Kidney (tissue), 22 donors: Measurements from ENCODE around the gene CEP68. TPM values are rescaled to one million over a fixed set of nuclear protein-coding genes. Genes with fewer than 3 reads are reported as not detected.

Source experiments
- DNase-seq, 5 donors: peaks; one replicate each; pipeline ENCODE4 v3.0.0-alpha.2; 2013 to 2020
- FAIRE-seq: peaks from 2 replicates; lab custom pipeline; 2012; peaks lifted over from hg19 to GRCh38; lab: Jason Lieb, UNC
- H3K27ac ChIP-seq, 2 donors: one replicate each; pipeline ENCODE4 v1.7.0; 2013; ENCODE audit warnings: low read depth in 2 of 2, low read length in 2 of 2, inconsistent platforms in 1 of 2
- H3K27me3 ChIP-seq: one replicate; pipeline ENCODE4 v1.7.1; 2013; ENCODE audit warnings: low read length, inconsistent platforms; ENCODE audit not compliant: control insufficient read depth, insufficient read depth
- H3K36me3 ChIP-seq, 3 donors: one replicate each; pipeline versions ENCODE4 v1.7.0 to v1.7.1; 2013; ENCODE audit warnings: low read length in 3 of 3, control low read depth in 1 of 3, inconsistent platforms in 1 of 3; ENCODE audit not compliant: insufficient read depth in 3 of 3, control insufficient read depth in 2 of 3
- H3K4me1 ChIP-seq, 3 donors: one replicate each; pipeline versions ENCODE4 v1.7.0 to v1.7.1; 2013; ENCODE audit warnings: low read length in 3 of 3, inconsistent platforms in 1 of 3, low read depth in 1 of 3; ENCODE audit not compliant: control insufficient read depth in 2 of 3, insufficient read depth in 2 of 3
- H3K4me3 ChIP-seq, 3 donors: one replicate each; pipeline versions ENCODE4 v1.7.0 to v1.8.1; 2013; ENCODE audit warnings: low read length in 3 of 3, control low read depth in 1 of 3, inconsistent platforms in 1 of 3
- H3K9ac ChIP-seq, 3 donors: one replicate each; pipeline versions ENCODE4 v1.7.0 to v1.7.1; 2013; ENCODE audit warnings: low read length in 3 of 3, control low read depth in 1 of 3, inconsistent platforms in 1 of 3
- H3K9me3 ChIP-seq, 3 donors: one replicate each; pipeline versions ENCODE4 v1.7.0 to v1.7.1; 2013; ENCODE audit warnings: low read length in 3 of 3, control low read depth in 1 of 3, inconsistent platforms in 1 of 3; ENCODE audit not compliant: control insufficient read depth in 2 of 3, insufficient read depth in 1 of 3
- intact Hi-C: fragments of 100-400 bp; cut with DNase I; formaldehyde crosslinking; loops from one replicate; pipeline ENCODE4 v1.11.1; 2022
- long read RNA-seq, 10 donors: library from polyadenylated mRNA in 1 of 10; unstranded in 1 of 10; transcript quantifications; one replicate each; pipeline ENCODE4 v2.0.0 and lab custom pipeline, GENCODE V29; 2021 to 2026
- polyA plus RNA-seq: library from polyadenylated mRNA; stranded (reverse); fragments of 350-450 nt; fragmentation: Illumina TruSeq; extraction: RNeasy Lipid Tissue Mini Kit (QIAGEN cat#74804); gene quantifications from one replicate; pipeline ENCODE4 v1.2.3, GENCODE V29; 2014; ENCODE audit warnings: low read depth, low replicate concordance; ENCODE audit not compliant: insufficient read depth
- total RNA-seq: library from RNA; stranded (reverse); fragmentation: NEBNext Ultra II Directional; extraction: Animal tissue kit (Norgen Biotek cat#: 25700); gene quantifications from one replicate; pipeline ENCODE4 v1.2.1, GENCODE V29; 2021
- TF ChIP-seq, protein P1 (sequence below): IDR thresholded peaks from 3 replicates; pipeline ENCODE4 v1.5.1; 2012; ENCODE audit warnings: mild to moderate bottlenecking, moderate library complexity, borderline replicate concordance; ENCODE audit not compliant: insufficient read depth; ENCODE audit errors: extremely low read depth
- donor health status: control.
- donor health status: control.
- donor health status: control.
- donor health status: control.
- donor health status: control.
- donor health status: DM: yes; HTN: yes; CAD: no.
- donor health status: Normal renal cell carcinoma (clear cell type).

Gene CEP68
- total RNA-seq (20.3 TPM), polyA plus RNA-seq (5.6 TPM)
- long read RNA-seq, donor 1, full-length matches to known transcripts, result 2 of 9 reads
- long read RNA-seq, donor 1, partial matches to known transcripts, result 7 of 9 reads
- long read RNA-seq, donor 1, other reads (novel, unspliced or antisense), result 0 of 9 reads
- long read RNA-seq, donor 2, full-length matches to known transcripts, result 2 of 204 reads
- long read RNA-seq, donor 2, partial matches to known transcripts, result 26 of 204 reads
- long read RNA-seq, donor 2, other reads (novel, unspliced or antisense), result 176 of 204 reads
- long read RNA-seq, donor 3, full-length matches to known transcripts, result 1 of 259 reads
- long read RNA-seq, donor 3, partial matches to known transcripts, result 50 of 259 reads
- long read RNA-seq, donor 3, other reads (novel, unspliced or antisense), result 208 of 259 reads
- long read RNA-seq, donor 4, full-length matches to known transcripts, result 3 of 3 reads
- long read RNA-seq, donor 4, partial matches to known transcripts, result 0 of 3 reads
- long read RNA-seq, donor 4, other reads (novel, unspliced or antisense), result 0 of 3 reads
- long read RNA-seq, donor 5, result 0 reads
- long read RNA-seq, donor 6, result 0 reads
- long read RNA-seq, donor 7, full-length matches to known transcripts, result 4 of 29 reads
- long read RNA-seq, donor 7, partial matches to known transcripts, result 11 of 29 reads
- long read RNA-seq, donor 7, other reads (novel, unspliced or antisense), result 14 of 29 reads
- long read RNA-seq, donor 8, full-length matches to known transcripts, result 2 of 67 reads
- long read RNA-seq, donor 8, partial matches to known transcripts, result 65 of 67 reads
- long read RNA-seq, donor 8, other reads (novel, unspliced or antisense), result 0 of 67 reads
- long read RNA-seq, donor 9, full-length matches to known transcripts, result 1 of 1 reads
- long read RNA-seq, donor 9, partial matches to known transcripts, result 0 of 1 reads
- long read RNA-seq, donor 9, other reads (novel, unspliced or antisense), result 0 of 1 reads
- long read RNA-seq, donor 10, full-length matches to known transcripts, result 2 of 224 reads
- long read RNA-seq, donor 10, partial matches to known transcripts, result 222 of 224 reads
- long read RNA-seq, donor 10, other reads (novel, unspliced or antisense), result 0 of 224 reads

DNA sequence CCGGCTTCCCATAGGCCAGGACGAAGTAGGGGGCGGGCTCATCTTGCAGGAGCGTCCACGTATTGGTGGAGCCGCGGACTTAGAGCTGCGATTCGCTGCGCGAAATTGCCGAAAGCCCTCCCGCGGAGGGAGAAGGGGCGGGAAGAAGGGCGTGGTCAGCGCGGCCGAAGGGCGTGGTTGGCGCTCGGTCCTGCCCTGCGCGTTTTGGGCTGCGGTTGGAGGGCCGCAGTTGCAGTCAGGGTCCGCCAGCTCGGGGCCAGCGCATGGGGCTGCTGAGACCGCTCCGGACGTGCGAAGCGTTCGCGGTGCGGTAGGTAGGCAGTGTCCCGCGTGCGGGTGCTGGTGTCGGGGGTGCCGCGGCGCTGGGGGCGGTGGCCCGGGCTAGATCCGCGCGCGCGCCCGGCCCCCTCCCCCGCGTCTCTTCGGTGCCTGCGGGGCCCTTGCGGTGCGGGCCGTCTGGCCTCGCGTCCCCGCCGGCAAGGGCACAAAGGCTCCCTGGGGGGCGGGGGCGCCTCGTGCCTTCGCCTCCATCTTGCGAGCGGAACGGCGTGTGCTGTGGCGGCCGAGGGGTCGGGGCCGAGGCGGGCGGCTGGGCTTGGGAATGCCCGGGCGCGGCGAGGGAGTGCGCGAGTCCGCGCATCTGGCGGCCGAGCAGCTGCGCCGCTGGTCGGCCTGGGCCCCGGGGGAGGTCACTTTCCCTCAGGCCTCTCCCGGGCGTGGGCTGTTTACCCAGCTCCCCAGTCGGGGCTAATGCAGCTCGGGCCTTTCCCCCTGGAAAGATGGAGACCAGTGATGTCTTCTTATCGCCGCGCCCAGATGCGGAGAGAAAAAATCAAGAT, at the start of gene CEP68:
TSS of gene CEP68 (plus strand) at position 202 of the 839 bp plus-strand sequence. CDS start 13,029 bp downstream, outside the sequence.
- intact Hi-C loops, result no loop called here
- Histone ChIP-seq H3K9ac (peak within 1 kb of the TSS; percentile 17 to 70 (median 57)), H3K4me3 (peak within 1 kb of the TSS; percentile 74 to 80 (median 76)), H3K9me3 (no peaks in the 10 kb centered on the region), H3K36me3 (no peaks in the 10 kb centered on the region), H3K27me3 (no peaks in the 10 kb centered on the region), H3K27ac (peak within 1 kb of the TSS; percentile 49 to 64), H3K4me1 (peaks cover 5 to 9% (median 9%) of the 10 kb centered on the region in 3 donors)
- peak; percentile 98 to 99 (median 98) for DNase-seq
- TF ChIP-seq, protein P1, sequence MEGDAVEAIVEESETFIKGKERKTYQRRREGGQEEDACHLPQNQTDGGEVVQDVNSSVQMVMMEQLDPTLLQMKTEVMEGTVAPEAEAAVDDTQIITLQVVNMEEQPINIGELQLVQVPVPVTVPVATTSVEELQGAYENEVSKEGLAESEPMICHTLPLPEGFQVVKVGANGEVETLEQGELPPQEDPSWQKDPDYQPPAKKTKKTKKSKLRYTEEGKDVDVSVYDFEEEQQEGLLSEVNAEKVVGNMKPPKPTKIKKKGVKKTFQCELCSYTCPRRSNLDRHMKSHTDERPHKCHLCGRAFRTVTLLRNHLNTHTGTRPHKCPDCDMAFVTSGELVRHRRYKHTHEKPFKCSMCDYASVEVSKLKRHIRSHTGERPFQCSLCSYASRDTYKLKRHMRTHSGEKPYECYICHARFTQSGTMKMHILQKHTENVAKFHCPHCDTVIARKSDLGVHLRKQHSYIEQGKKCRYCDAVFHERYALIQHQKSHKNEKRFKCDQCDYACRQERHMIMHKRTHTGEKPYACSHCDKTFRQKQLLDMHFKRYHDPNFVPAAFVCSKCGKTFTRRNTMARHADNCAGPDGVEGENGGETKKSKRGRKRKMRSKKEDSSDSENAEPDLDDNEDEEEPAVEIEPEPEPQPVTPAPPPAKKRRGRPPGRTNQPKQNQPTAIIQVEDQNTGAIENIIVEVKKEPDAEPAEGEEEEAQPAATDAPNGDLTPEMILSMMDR, result peak; percentile 1
- FAIRE-seq, result peak; percentile 95

- DNase-seq (no peak), FAIRE-seq (no peak)
- Histone ChIP-seq H3K27ac (no peak overlapping the region), H3K4me3 (no peak overlapping the region), H3K9ac (no peak overlapping the region), H3K27me3 (no peaks in the 10 kb centered on the region), H3K36me3 (no peaks in the 10 kb centered on the region), H3K9me3 (no peaks in the 10 kb centered on the region), H3K4me1 (no peaks in the 10 kb centered on the region)
- intact Hi-C loops, result no loop called here
- TF ChIP-seq, protein P1, result no peak
These were observed 42.4 kb upstream of the CEP68 start for GRCh38 chr2:65013776-65014175.

DNA sequence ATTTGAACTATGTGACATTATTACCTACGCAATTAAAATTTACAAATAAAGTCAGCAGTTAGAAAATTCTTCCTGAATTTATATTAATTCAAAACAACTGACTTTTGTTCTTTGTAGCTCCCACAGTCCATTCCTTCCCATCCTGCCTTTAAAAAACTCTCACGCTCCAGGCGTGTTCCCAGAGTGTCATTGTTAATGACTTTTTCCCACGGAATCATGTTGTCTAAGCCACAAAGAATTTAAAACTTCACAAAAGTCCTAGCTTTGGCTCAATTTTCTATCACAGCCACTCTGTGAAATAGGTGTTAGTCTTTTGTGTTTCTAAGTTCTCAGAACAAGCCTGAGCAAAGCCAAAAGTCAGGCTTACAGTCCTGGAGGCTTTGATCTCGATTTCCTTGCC, 40.5 kb upstream of the CEP68 start:
- no peaks in the 10 kb centered on the region for H3K4me1 ChIP-seq
- DNase-seq, result no peak
- H3K9me3 ChIP-seq, result no peaks in the 10 kb centered on the region
- TF ChIP-seq, protein P1, result no peak
- H3K9ac ChIP-seq, result no peak overlapping the region
- intact Hi-C loops, result no loop called here
- H3K4me3 ChIP-seq, result no peak overlapping the region
- no peaks in the 10 kb centered on the region for H3K27me3 ChIP-seq
- no peak for FAIRE-seq
- H3K27ac ChIP-seq, result no peak overlapping the region
- H3K36me3 ChIP-seq, result no peaks in the 10 kb centered on the region
